Measurements from ENCODE around the gene GPX3. TPM values are rescaled to one million over a fixed set of nuclear protein-coding genes. Genes with fewer than 3 reads are reported as not detected.
A peak's percentile ranks its signal among the peaks of the same experiment; 100 is the strongest.

The GPX3 gene
- total RNA-seq, 1 donor from 2014 or later: 855 TPM

- TF ChIP-seq CTCF (IDR thresholded peaks at IDR 0.05): no peak
- no peaks in the 10 kb centered on the region for H3K36me3 ChIP-seq
- ATAC-seq (peak; percentile 64 to 71), DNase-seq (peak; percentile 73)
- H3K27ac ChIP-seq: peak overlapping the region; percentile 83
- no peaks in the 10 kb centered on the region for H3K9me3 ChIP-seq
- H3K4me1 ChIP-seq: peaks cover 60% of the 10 kb centered on the region
- intact Hi-C loops (cut with DNase I): no loop called here
- no peaks in the 10 kb centered on the region for H3K27me3 ChIP-seq (ENCODE audit: low read depth)
- H3K4me3 ChIP-seq: no peak overlapping the region
Measured at GRCh38 chr5:151006704-151007334, 13.6 kb upstream of the GPX3 start.

GRCh38 chr5:151007430-151008209, 12.8 kb upstream of the GPX3 start:
- Histone ChIP-seq H3K4me3 (no peak overlapping the region), H3K27me3 (ENCODE audit: low read depth) (no peaks in the 10 kb centered on the region), H3K36me3 (no peaks in the 10 kb centered on the region), H3K9me3 (no peaks in the 10 kb centered on the region), H3K4me1 (peaks cover 60% of the 10 kb centered on the region), H3K27ac (peak overlapping the region; percentile 83)
- ATAC-seq (no peak), DNase-seq (no peak)
- intact Hi-C loops (cut with DNase I): no loop called here
- TF ChIP-seq CTCF (IDR thresholded peaks at IDR 0.05): no peak

- no peaks in the 10 kb centered on the region for H3K9me3 ChIP-seq
- H3K4me3 ChIP-seq: no peak overlapping the region
- ATAC-seq (no peak), DNase-seq (no peak)
- intact Hi-C loops (cut with DNase I): no loop called here
- peaks cover 54% of the 10 kb centered on the region for H3K4me1 ChIP-seq
- peak overlapping the region; percentile 83 for H3K27ac ChIP-seq
- no peaks in the 10 kb centered on the region for H3K27me3 ChIP-seq (ENCODE audit: low read depth)
- TF ChIP-seq CTCF (IDR thresholded peaks at IDR 0.05): no peak
- H3K36me3 ChIP-seq: no peaks in the 10 kb centered on the region
Measured at GRCh38 chr5:151008210-151008491, 12.2 kb upstream of the GPX3 start.

- Histone ChIP-seq H3K27ac (no peak overlapping the region), H3K4me3 (no peak overlapping the region), H3K4me1 (peaks cover 47% of the 10 kb centered on the region), H3K9me3 (no peaks in the 10 kb centered on the region), H3K27me3 (ENCODE audit: low read depth) (no peaks in the 10 kb centered on the region), H3K36me3 (no peaks in the 10 kb centered on the region)
- DNase-seq (no peak), ATAC-seq (no peak)
- no peak for TF ChIP-seq CTCF (IDR thresholded peaks at IDR 0.05)
- intact Hi-C loops (cut with DNase I): no loop called here
Measured at GRCh38 chr5:151008906-151009305, 11.5 kb upstream of the GPX3 start.

- no peak overlapping the region for H3K27ac ChIP-seq
- no peak overlapping the region for H3K4me3 ChIP-seq
- TF ChIP-seq CTCF (IDR thresholded peaks at IDR 0.05): no peak
- H3K4me1 ChIP-seq: peaks cover 39% of the 10 kb centered on the region
- intact Hi-C loops (cut with DNase I): no loop called here
- no peaks in the 10 kb centered on the region for H3K36me3 ChIP-seq
- no peaks in the 10 kb centered on the region for H3K9me3 ChIP-seq
- DNase-seq (no peak), ATAC-seq (peak in 1 of 2 donors; percentile 23)
- no peaks in the 10 kb centered on the region for H3K27me3 ChIP-seq (ENCODE audit: low read depth)
Measured at GRCh38 chr5:151012862-151013261, 7.5 kb upstream of the GPX3 start.
